ENCODE results near the gene GLI2.

GRCh38 chr2:120708944-120709607 lies 26.6 kb upstream of the GLI2 start:
- TF ChIP-seq EZH2 (IDR thresholded peaks at IDR 0.05; ENCODE audit: borderline replicate concordance, low read length), result no peak
- no peak for TF ChIP-seq CTCF (conservative IDR thresholded peaks at IDR 0.05 in 1 of 2, IDR thresholded peaks at IDR 0.05 in 1 of 2; ENCODE audit: extremely low read depth in 1 of 2, insufficient read depth in 1 of 2, low read depth in 1 of 2, low read length in 2 of 2)

Measured in mammary epithelial cell (primary cell).